Measurements from ENCODE around the gene STAB2.

The STAB2 gene

GRCh38 chr12:103762473-103762872 lies 175.4 kb downstream of the STAB2 start:
- Histone ChIP-seq H3K27me3 (replicated peaks) (no peaks in the 10 kb centered on the region), H3K36me3 (replicated peaks) (no peaks in the 10 kb centered on the region), H3K4me3 (ENCODE audit: low read depth, low read length) (no peak overlapping the region), H3K27ac (no peak overlapping the region)
- no peak for TF ChIP-seq CTCF (IDR thresholded peaks at IDR 0.05; ENCODE audit: low read depth, low read length, missing control alignments)
- in situ Hi-C loops (cut with HindIII; ENCODE audit: low pct_ligation_motif_present, low sequenced_read_pairs), result no loop called here
- no peak for DNase-seq

GRCh38 chr12:103765322-103765721 lies 178.2 kb downstream of the STAB2 start:
- no peak for TF ChIP-seq CTCF (IDR thresholded peaks at IDR 0.05; ENCODE audit: low read depth, low read length, missing control alignments)
- no peaks in the 10 kb centered on the region for H3K36me3 ChIP-seq (replicated peaks)
- H3K27ac ChIP-seq, result no peak overlapping the region
- H3K4me3 ChIP-seq (ENCODE audit: low read depth, low read length), result no peak overlapping the region
- in situ Hi-C loops (cut with HindIII; ENCODE audit: low pct_ligation_motif_present, low sequenced_read_pairs), result no loop called here
- no peak for DNase-seq
- no peaks in the 10 kb centered on the region for H3K27me3 ChIP-seq (replicated peaks)

- Histone ChIP-seq H3K36me3 (replicated peaks) (no peaks in the 10 kb centered on the region), H3K27ac (no peak overlapping the region), H3K4me3 (ENCODE audit: low read depth, low read length) (no peak overlapping the region)
Measured at GRCh38 chr12:103766028-103766427, 179.0 kb downstream of the STAB2 start.

GRCh38 chr12:103768467-103769123 lies 181.5 kb downstream of the STAB2 start:
- TF ChIP-seq CTCF (IDR thresholded peaks at IDR 0.05; ENCODE audit: low read depth, low read length, missing control alignments), result peak; percentile 31
- Histone ChIP-seq H3K4me3 (ENCODE audit: low read depth, low read length) (no peak overlapping the region), H3K27me3 (replicated peaks) (no peaks in the 10 kb centered on the region), H3K27ac (no peak overlapping the region), H3K36me3 (replicated peaks) (no peaks in the 10 kb centered on the region)
- in situ Hi-C loops (cut with HindIII; ENCODE audit: low pct_ligation_motif_present, low sequenced_read_pairs), result no loop called here
- DNase-seq, result no peak

More at GRCh38 chr12:103766028-103766427, 179.0 kb downstream of the STAB2 start:
- in situ Hi-C loops (cut with HindIII; ENCODE audit: low pct_ligation_motif_present, low sequenced_read_pairs), result no loop called here
- no peak for TF ChIP-seq CTCF (IDR thresholded peaks at IDR 0.05; ENCODE audit: low read depth, low read length, missing control alignments)
- H3K27me3 ChIP-seq (replicated peaks), result no peaks in the 10 kb centered on the region
- no peak for DNase-seq

GRCh38 chr12:103769240-103769945 lies 182.3 kb downstream of the STAB2 start:
- no peak for DNase-seq
- TF ChIP-seq CTCF (IDR thresholded peaks at IDR 0.05; ENCODE audit: low read depth, low read length, missing control alignments), result no peak
- Histone ChIP-seq H3K27me3 (replicated peaks) (no peaks in the 10 kb centered on the region), H3K4me3 (ENCODE audit: low read depth, low read length) (no peak overlapping the region), H3K27ac (no peak overlapping the region), H3K36me3 (replicated peaks) (no peaks in the 10 kb centered on the region)
- in situ Hi-C loops (cut with HindIII; ENCODE audit: low pct_ligation_motif_present, low sequenced_read_pairs), result no loop called here
